Posterior vena cava (tissue), 2 donors: ENCODE measurements around the gene SCN2A. TPM values are rescaled to one million over a fixed set of nuclear protein-coding genes. Genes with fewer than 3 reads are reported as not detected.
"Not testable (repeated sequence)": the region's sequence is repeated elsewhere in the genome, so short reads cannot be mapped to it uniquely, and the experiment has no call there.

Experiments
- DNase-seq: peaks from one replicate; pipeline ENCODE4 v3.0.0-alpha.2; 2020; ENCODE audit warnings: low spot score
- intact Hi-C, 2 donors: fragments of 100-400 bp; cut with DNase I; formaldehyde crosslinking; loops; one replicate each; pipeline versions ENCODE4 v1.14.1 to v1.14.2; 2022 to 2023
- total RNA-seq, 2 donors: library from RNA; stranded (reverse); fragmentation: NEBNext Ultra II Directional; extraction: Animal tissue kit (Norgen Biotek cat#: 25700); gene quantifications; one replicate each; pipeline ENCODE4 v1.2.1, GENCODE V29; 2021
- donor health status: DM: yes; HTN: yes; CAD: no.
- donor health status: DM: yes; HTN: yes; CAD: no.

SCN2A gene
- total RNA-seq, 2 donors from 2014 or later: 0.62 to 1.4 TPM

- intact Hi-C loops: no loop called here
Observed at GRCh38 chr2:165295643-165296042, 56.4 kb downstream of the SCN2A start.

GRCh38 chr2:165305391-165306096 is 66.3 kb downstream of the SCN2A start:
- intact Hi-C loops: no loop called here

More at GRCh38 chr2:165295643-165296042, 56.4 kb downstream of the SCN2A start:
- DNase-seq: no peak

GRCh38 chr2:165307317-165307716 is 68.1 kb downstream of the SCN2A start:
- intact Hi-C loops: no loop called here
- no peak for DNase-seq

More at GRCh38 chr2:165305391-165306096, 66.3 kb downstream of the SCN2A start:
- no peak for DNase-seq

GRCh38 chr2:165311949-165312348 is 72.7 kb downstream of the SCN2A start:
- intact Hi-C loops: no loop called here
- no peak for DNase-seq

- no peak for DNase-seq
- intact Hi-C loops: no loop called here
Observed at GRCh38 chr2:165312999-165313398, 73.8 kb downstream of the SCN2A start.

- intact Hi-C loops: no loop called here
Observed at GRCh38 chr2:165313509-165313908, 74.3 kb downstream of the SCN2A start.

GRCh38 chr2:165328272-165328671 is 89.1 kb downstream of the SCN2A start:
- DNase-seq: no peak

More at GRCh38 chr2:165313509-165313908, 74.3 kb downstream of the SCN2A start:
- DNase-seq: no peak

GRCh38 chr2:165344276-165344675 is 105.1 kb downstream of the SCN2A start:
- DNase-seq, intact Hi-C loops: not testable (repeated sequence)

More at GRCh38 chr2:165328272-165328671, 89.1 kb downstream of the SCN2A start:
- intact Hi-C loops: no loop called here

- DNase-seq: no peak
- intact Hi-C loops: no loop called here
Observed at GRCh38 chr2:165348441-165348840, 109.2 kb downstream of the SCN2A start.

- DNase-seq: no peak
- intact Hi-C loops: no loop called here
Observed at GRCh38 chr2:165349181-165349580, 110.0 kb downstream of the SCN2A start.

GRCh38 chr2:165357758-165358157 is 118.5 kb downstream of the SCN2A start:
- intact Hi-C loops: no loop called here
- DNase-seq: no peak

GRCh38 chr2:165361514-165361913 is 122.3 kb downstream of the SCN2A start:
- DNase-seq: no peak
- intact Hi-C loops: no loop called here

GRCh38 chr2:165369131-165369897 is 130.1 kb downstream of the SCN2A start:
- intact Hi-C loops: no loop called here
- DNase-seq: no peak

GRCh38 chr2:165369898-165370296 is 130.7 kb downstream of the SCN2A start:
- no peak for DNase-seq
- intact Hi-C loops: no loop called here

GRCh38 chr2:165371356-165371755 is 132.1 kb downstream of the SCN2A start:
- DNase-seq: no peak
- intact Hi-C loops: no loop called here

- intact Hi-C loops: no loop called here
- DNase-seq: no peak
Observed at GRCh38 chr2:165373278-165374010, 134.2 kb downstream of the SCN2A start.

GRCh38 chr2:165376571-165376975 is 137.4 kb downstream of the SCN2A start:
- DNase-seq: no peak
- intact Hi-C loops: no loop called here

- no peak for DNase-seq
Observed at GRCh38 chr2:165382362-165382761, 143.1 kb downstream of the SCN2A start.

GRCh38 chr2:165390875-165391274 is 151.7 kb downstream of the SCN2A start:
- no peak for DNase-seq
- intact Hi-C loops: no loop called here

More at GRCh38 chr2:165382362-165382761, 143.1 kb downstream of the SCN2A start:
- intact Hi-C loops: no loop called here

- intact Hi-C loops: no loop called here
- DNase-seq: no peak
Observed at GRCh38 chr2:165391791-165392190, 152.6 kb downstream of the SCN2A start.
